ENCODE data around the gene GRB7.
"Not testable (repeated sequence)": the region's sequence is repeated elsewhere in the genome, so short reads cannot be mapped to it uniquely, and the experiment has no call there.

GRB7 gene

GRCh38 chr17:39750131-39751015, 12.6 kb downstream of the GRB7 start:
- DNase-seq (ENCODE audit: low read depth in 4 of 4, low spot score in 1 of 4), result no peak

DNA sequence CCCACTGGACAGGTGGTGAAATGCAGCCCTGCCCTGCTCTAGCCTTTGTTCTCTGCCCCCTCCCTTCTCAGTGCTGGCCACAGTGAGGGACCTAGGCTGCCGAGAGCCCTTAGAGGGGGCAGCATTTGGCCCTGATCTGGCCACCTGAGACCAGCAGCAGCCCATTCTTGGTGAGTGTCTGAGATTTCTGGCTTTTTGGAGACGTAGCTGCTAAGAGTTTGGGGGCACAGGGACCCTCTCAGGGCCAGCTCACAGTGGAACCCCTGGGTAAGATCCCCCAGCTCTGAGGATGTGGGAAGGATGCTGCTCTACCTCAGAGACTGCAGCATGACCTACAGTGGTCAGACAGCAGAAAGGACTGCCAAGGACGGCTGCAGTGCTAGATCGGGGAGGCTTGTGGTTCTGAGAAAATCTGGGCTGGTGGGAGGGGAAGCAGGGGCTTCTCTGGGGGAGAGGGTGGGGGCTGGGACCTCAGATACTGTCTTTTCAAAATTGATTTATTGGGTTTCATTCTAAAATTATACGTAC, 13.3 kb downstream of the GRB7 start:
- DNase-seq (ENCODE audit: low read depth in 4 of 4, low spot score in 1 of 4), result no peak

DNA sequence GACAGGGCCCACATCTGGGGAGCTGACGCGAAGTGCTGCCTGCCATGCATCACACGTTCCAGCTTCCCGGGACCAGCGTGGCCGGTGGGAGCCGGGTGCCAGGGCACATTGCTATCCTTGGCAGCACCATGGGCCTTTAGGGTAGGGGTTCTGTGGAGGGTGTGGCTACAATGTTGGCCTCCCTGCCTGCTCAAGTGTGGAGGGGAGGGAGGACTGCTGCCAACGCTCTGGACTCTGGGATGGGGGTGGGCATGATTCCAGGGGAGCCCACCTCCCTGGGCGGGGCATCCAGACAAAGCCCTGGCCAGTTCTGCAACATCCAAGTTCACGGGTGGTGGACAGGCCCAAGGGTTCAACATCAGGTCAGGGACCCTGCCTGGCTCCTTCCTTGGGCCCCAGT, 13.9 kb downstream of the GRB7 start:
- DNase-seq (ENCODE audit: low read depth in 4 of 4, low spot score in 1 of 4), result no peak

DNA sequence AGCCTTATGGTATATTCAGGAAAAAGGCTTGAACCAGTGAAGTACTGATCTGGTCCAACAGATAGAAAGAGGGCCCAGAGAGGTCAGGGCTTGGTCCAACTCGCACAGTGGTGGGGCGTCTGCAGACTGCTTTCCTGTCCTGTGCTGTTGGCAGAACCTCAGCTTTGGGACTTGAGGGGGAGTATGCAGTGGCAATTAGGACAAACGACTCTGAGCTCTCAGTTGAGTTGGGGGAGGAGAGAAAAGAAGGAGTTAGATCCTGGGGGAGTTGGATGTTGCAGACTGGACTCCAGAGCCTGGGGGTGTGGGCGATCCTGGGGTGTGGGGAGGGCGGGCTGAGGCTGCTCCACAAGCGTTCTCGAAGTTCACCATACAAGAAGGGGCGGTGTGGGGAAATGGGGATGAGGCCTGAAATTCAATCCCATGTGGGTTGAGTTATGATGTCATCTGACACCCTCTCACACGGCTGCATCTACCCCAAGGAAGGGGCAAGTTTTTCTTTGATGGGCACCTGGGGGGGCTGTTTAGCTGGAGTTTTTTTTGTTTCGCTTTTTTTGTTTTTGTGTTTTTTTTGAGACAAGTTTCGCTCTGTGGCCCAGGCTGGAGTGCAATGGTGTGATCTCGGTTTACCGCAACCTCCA, 14.6 kb downstream of the GRB7 start:
- no peak for DNase-seq (ENCODE audit: low read depth in 4 of 4, low spot score in 1 of 4)

DNA sequence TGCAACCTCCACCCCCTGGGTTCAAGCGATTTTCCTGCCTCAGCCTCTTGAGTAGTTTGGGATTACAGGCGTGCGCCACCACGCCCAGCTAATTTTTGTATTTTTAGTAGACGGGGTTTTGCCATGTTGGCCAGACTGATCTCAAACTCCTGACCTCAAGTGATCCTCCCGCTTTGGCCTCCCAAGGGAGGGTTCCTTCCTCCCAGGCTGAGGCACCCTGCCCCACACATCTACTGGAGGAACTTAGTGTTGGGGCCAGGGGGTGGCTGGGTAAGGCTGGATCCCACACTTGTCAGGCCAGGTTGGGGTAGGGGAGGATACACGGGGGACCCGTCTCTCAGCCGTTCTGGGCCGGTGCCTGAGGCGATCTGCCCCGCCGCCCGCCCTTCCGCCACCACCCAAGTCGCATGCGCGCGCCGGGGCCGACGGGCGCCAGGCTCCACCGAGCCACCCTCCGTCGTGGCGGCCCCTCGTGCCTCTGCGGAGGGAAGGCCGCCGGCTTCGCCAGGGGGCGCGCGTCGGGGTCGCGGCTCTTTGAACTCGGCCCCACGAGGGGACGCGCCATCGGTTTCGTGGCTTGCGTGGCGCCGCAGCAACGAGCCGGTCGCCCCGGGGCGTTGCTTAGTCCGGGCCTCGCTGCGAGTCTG, 15.9 kb downstream of the GRB7 start:
- peak in 2 of 4 experiments; percentile 30 to 52 for DNase-seq (ENCODE audit: low read depth in 4 of 4, low spot score in 1 of 4)

DNA sequence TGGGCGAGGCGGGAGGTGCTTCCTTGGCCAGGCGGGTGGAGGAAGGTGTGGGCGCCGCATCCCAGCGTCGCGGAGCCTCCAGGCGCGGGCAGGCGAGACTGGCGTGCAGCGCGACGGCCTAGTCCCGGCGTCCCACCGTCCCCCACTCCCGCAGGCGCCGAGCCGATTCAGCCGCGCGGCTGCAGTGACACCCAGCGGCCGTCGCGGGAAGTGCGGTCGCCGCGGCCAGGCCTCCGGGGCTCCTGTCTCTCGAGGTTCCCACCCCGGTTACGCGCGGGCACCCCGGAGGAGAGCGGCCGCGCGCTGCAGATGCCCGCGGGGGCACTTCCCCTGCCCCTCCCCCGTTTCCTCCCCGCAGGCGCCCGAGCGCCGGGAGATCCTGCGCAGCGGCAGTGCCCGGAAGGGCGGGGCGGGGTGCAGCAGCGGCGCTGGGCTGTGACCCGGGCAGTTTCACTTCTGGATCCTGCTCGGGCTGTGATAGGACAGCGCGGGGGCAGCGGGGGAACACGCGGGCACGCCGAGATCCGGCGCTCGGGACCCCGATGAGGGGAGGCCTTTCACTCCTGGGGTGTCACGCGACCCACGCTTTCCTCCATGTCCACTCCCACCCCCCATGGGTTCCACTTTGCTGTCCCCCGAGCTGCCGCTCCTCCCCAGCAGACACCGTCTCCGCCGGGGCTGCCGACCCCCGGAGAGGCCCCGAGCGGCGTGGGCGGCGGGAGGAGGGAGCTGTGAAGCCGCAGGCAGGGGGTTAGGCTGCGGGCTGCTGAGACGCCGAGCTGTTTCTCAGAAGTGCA, 16.6 kb downstream of the GRB7 start:
- DNase-seq (ENCODE audit: low read depth in 4 of 4, low spot score in 1 of 4), result peak; percentile 77 to 96 (median 84)

DNA sequence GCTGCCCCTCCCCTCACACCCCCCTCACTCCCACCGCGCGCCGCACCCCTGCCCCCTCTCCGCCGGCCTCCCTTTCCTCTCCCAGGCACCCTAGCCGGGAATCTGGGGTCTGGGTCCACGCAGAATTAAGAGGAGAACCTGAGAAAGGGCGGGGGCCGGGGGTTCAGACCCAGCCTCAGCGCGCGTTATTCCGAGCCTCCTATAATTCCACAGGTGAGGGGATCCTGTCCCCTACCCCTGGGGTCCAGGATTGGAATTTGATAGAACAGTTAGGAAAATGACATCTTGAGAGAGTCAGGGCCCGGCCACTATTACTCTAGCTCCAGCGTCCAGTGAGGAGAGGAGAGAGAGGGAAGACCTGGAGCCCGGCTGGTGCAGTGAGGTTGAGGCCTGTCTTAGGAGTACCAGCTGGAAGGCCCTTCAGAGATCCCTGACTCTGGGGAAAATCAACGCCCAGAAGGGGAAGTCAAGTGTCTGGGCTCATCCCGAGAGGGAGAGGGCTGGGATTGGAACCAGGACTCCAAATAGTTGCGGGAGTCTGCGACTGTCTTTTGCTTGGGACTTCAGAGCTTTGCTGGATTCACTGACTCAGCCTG, 17.3 kb downstream of the GRB7 start:
- no peak for DNase-seq (ENCODE audit: low read depth in 4 of 4, low spot score in 1 of 4)

DNA sequence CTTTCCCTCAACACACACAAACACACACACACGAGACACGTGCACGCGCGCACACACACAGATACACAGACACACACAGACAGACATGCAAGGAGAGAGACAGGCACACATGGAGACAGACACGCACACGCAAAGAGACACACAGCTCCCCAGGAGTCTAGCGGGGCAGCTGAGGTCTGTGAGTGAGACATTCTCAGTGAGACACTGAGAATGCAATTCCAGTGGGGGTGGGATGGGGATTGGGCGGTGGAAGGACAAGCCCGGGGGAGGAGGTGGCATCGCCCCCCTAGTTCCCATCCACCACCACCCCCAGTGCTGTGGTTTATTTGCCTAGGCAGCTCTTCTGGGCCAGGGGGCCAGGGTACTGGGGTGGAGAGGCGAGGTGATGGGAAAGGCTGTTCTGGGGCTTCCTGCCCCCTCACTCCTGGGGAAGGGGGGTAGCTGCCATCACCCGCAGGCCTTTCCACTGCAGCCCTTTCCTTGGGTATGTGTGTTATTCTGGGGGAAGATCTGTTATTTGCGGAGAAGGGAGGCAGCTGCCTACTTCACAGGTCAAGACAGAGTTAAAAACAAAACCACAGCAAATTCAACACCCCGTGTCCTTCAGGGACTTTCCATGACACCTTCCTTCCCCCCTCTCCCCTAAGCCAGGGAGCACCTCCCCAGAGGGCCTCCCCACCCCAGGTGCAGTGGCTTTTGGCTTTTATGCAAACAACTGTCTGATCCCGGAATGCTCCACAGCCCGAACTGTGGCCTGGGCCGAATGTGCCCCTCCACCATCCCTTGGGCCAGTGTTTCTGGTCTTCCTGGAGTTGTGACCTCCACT, 18.0 kb downstream of the GRB7 start:
- peak in 1 of 4 experiments; percentile 24 for DNase-seq (ENCODE audit: low read depth in 4 of 4, low spot score in 1 of 4)

DNA sequence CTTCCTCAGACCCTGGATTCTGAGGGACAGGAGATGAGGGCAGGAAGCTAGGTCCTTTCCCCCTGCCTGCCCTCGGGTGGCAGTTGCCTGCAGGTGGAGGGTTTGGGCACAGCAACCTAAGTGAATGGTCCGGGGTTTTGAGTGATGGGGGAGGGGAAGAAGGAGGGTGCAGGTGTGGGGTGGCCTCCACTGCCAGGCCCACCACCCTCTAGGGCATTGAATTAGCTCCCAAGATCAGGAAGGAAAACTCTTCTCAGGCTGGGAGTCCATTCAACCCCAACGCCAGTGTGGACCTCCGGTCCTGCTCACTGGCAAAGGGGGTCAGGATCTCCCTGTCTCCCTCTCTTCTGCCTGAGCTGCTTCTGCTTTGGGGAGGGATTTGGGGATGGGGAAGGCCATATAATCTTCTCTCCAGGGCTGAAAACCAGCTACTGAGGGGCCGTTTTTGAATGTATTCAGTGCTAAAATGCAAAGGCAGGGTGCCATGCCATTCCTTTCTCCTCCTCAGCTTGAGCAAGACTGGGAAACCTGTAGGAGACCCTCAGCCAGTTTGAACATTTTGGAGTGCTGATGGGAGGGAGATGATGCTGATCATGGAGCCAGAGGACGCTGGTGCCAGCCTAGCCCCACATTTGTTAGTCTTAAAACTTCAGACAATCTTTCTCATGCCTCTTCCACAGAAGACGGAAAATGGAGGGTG, 18.8 kb downstream of the GRB7 start:
- DNase-seq (ENCODE audit: low read depth in 4 of 4, low spot score in 1 of 4), result no peak

DNA sequence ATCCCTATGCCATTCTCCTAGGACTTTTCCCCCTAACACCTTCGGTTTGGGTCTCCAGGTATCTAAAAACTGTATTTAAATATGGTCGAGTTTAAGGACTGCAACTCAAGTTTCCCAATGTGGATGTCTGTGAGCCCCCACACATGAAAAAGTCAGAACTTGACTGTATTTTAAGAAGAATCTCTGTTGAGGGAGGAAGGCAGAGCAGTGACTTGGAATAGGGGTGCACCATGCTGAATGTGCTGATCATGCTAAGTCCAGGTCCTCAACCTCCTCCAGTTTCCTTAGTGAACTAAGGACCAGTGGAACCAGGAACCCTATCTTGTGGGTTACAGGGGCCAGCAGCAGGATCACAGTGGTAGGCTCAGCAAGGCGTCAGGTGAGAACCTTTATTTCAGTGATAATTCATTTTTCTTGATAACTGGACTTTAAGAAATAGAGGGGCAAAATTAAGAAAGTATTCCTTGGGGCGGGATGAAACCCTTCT, 19.5 kb downstream of the GRB7 start:
- DNase-seq (ENCODE audit: low read depth in 4 of 4, low spot score in 1 of 4), result no peak

GRCh38 chr17:39757931-39758873, 20.5 kb downstream of the GRB7 start:
- peak in 2 of 4 experiments; percentile 20 to 48 for DNase-seq (ENCODE audit: low read depth in 4 of 4, low spot score in 1 of 4)

GRCh38 chr17:39759204-39759603, 21.5 kb downstream of the GRB7 start:
- no peak for DNase-seq (ENCODE audit: low read depth in 4 of 4, low spot score in 1 of 4)

DNA sequence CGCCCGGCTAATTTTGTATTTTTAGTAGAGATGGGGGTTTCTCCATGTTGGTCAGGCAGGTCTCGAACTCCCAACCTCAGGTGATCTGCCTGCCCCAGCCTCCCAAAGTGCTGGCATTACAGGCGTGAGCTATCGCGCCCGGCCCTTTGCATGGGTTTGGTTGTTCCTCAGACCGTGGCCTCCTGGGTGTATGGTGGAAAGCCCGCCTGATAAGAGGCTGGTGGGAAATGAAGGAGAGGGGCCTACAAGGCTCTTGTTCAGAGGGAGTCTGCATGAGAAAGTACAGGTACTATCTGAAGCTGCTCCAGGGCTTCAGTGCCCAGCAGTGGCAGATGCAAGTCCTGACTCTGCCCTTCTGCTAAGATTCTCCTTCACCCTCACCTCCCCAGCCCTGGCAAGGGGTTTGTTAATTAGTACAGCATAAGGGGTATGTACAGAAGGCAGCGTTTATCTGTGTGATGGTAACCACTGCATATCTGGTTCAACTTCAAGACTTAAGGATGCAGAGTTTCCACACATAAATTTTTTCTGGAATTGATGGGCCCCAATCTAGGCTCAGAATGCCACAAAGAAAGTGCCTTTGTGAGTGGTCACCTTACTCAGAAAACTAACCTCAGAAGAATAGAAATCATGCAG, 24.2 kb downstream of the GRB7 start:
- DNase-seq (ENCODE audit: low read depth in 4 of 4, low spot score in 1 of 4), result no peak

- DNase-seq (ENCODE audit: low read depth in 4 of 4, low spot score in 1 of 4), result no peak
Observed at GRCh38 chr17:39763051-39763820, 25.5 kb downstream of the GRB7 start.

GRCh38 chr17:39764171-39764570, 26.4 kb downstream of the GRB7 start:
- not testable (repeated sequence) for DNase-seq (ENCODE audit: low read depth in 4 of 4, low spot score in 1 of 4)

DNA sequence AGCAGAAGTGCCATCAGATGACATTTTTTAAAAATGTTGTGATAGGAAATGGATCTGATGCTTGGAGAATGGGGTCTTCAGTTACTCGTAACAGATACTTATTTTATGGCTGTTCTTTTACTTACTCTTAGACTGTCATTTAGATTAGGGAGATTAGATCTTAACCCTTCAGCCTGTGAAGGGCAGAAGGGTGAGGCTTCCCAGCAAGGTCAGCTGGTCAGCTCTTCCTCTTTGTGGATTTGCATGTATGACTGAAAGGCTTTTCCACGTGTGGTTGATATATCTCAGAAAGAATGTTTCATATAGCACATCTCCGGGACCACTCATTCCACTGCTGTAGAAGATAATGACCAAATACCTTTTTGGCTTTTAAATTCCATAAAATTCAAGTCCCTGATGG, 27.4 kb downstream of the GRB7 start:
- no peak for DNase-seq (ENCODE audit: low read depth in 4 of 4, low spot score in 1 of 4)

DNA sequence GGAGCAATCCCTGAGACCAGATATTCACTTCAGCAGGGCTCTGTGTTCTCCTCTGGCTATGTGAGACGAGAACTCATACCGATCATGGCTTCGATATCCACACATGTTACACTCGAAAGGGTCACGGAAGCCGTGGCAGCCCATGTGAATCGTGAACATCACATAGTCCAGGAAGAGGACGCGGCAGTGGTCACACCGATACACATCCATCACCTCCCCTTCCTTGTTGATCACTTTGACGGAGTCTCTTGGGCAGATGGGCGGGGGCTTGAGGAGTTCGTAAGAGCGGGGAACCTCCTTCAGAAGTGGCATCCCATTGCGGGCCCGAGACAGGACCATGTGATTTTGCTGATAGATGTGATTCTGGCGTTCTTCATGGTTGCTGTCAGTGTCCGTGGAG, 28.0 kb downstream of the GRB7 start:
- DNase-seq (ENCODE audit: low read depth in 4 of 4, low spot score in 1 of 4), result no peak

Data from stimulated activated CD4-positive, alpha-beta T cell treated with anti-CD3 and anti-CD28 coated beads, Interleukin-1b, Interleukin-23, amount 100 ng/mL, for 24 hours (primary cell).